PC-3 (cell line): ENCODE measurements around the gene MRTFA.

ENCODE experiments used
- CTCF ChIP-seq: fragments of 300-600 bp; sonication (generic); conservative IDR thresholded peaks from 2 replicates; pipeline ENCODE4 v1.5.1; 2017; ENCODE audit warnings: antibody characterized with exemption, low read depth, mild to moderate bottlenecking, low read length
- EZH2 ChIP-seq: fragments of 300-600 bp; sonication (generic); IDR thresholded peaks from one replicate; pipeline ENCODE4 v1.6.1; 2017; ENCODE audit warnings: antibody characterized with exemption, mild to moderate bottlenecking, low read length; ENCODE audit not compliant: unreplicated experiment
- EZH2phosphoT487 ChIP-seq: fragments of 300-600 bp; sonication (generic); IDR thresholded peaks from 2 replicates; pipeline ENCODE4 v1.6.1; 2018; ENCODE audit warnings: mild to moderate bottlenecking, antibody characterized with exemption, low read length, borderline replicate concordance

GRCh38 chr22:40529821-40530220, 106.7 kb downstream of the MRTFA start:
- no peak for TF ChIP-seq CTCF
- TF ChIP-seq EZH2phosphoT487: no peak
- TF ChIP-seq EZH2: no peak
